Mesothelial cell of epicardium (in vitro differentiated cells): ENCODE measurements around the gene DST. TPM values are rescaled to one million over a fixed set of nuclear protein-coding genes. Genes with fewer than 3 reads are reported as not detected.
A peak's percentile ranks its signal among the peaks of the same experiment; 100 is the strongest.

Experiments used
- DNase-seq, 2 experiments: peaks; one replicate each; pipeline ENCODE4 v3.0.0; 2021; ENCODE audit warnings: low spot score in 2 of 2; ENCODE audit not compliant: unreplicated experiment in 2 of 2
- H3K27ac Mint-ChIP-seq: 2 replicates; pipeline ENCODE4 v1.8.0; 2021; ENCODE audit warnings: mixed read lengths
- H3K27me3 Mint-ChIP-seq: 2 replicates; pipeline ENCODE4 v1.8.0; 2021; ENCODE audit warnings: low read depth, mixed read lengths
- H3K36me3 Mint-ChIP-seq: 2 replicates; pipeline ENCODE4 v1.8.0; 2021; ENCODE audit warnings: mixed read lengths
- H3K4me1 Mint-ChIP-seq: 2 replicates; pipeline ENCODE4 v1.8.0; 2021; ENCODE audit warnings: mixed read lengths
- H3K4me3 Mint-ChIP-seq: 2 replicates; pipeline ENCODE4 v1.8.0; 2021; ENCODE audit warnings: mild to moderate bottlenecking, moderate library complexity, mixed read lengths
- H3K9me3 Mint-ChIP-seq: 2 replicates; pipeline ENCODE4 v1.8.0; 2021; ENCODE audit warnings: mixed read lengths
- CTCF ChIP-seq: fragments of 200-600 bp; sonication (generic); IDR thresholded peaks from one replicate; pipeline ENCODE4 v1.5.0; 2021; ENCODE audit warnings: antibody characterized with exemption; ENCODE audit not compliant: unreplicated experiment
- total RNA-seq: library from RNA; stranded (reverse); gene quantifications from 3 replicates; pipeline ENCODE4 v1.2.1, GENCODE V29; 2021

DST gene
- total RNA-seq, 1 donor from 2014 or later: 306 TPM

- no peak for TF ChIP-seq CTCF
- Mint-ChIP-seq H3K9me3 (no peaks in the 10 kb centered on the region), H3K27me3 (no peaks in the 10 kb centered on the region), H3K27ac (peak overlapping the region; percentile 37), H3K4me3 (no peak overlapping the region), H3K36me3 (peaks cover 17% of the 10 kb centered on the region), H3K4me1 (peaks cover 70% of the 10 kb centered on the region)
- DNase-seq: no peak
Measured at GRCh38 chr6:56535626-56536025, 107.1 kb downstream of the DST start.

DNA sequence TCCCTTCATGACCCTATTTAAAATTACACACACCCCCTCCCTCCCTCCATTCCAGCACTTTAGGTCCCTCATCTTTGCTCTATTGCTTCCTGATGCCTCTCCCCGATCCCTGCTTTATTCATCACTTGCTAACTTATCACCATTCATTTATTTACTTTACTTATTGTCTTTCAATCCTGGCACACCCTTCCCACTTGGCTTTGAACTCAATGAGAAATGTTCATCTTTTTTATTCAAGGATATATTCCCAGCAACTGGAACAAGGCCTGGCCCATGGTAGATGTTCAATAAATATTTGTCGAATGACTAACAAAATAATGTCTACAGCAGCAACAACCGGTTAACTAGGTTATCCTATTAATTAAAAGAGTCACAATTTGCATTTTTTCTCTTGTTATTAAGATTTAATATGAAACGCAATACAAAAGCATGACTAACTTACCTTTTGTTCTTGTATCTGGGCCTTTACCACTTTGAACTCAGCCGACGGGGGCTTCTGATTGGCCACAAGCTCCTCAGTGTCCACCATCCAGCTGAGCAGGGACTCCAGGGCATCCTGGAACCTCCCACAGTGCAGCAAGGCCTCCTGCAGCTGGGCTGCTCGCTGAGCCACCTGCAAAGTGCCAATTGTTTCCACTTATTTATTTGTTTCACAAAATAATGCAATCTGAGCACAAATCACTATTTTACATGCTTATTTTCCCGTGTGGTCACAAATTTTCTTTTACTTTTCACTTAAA, 107.8 kb downstream of the DST start:
- no peak for DNase-seq
- Mint-ChIP-seq H3K27ac (peak overlapping the region; percentile 37), H3K9me3 (no peaks in the 10 kb centered on the region), H3K27me3 (no peaks in the 10 kb centered on the region), H3K4me1 (peaks cover 72% of the 10 kb centered on the region), H3K4me3 (no peak overlapping the region), H3K36me3 (peaks cover 19% of the 10 kb centered on the region)
- TF ChIP-seq CTCF: no peak

DNA sequence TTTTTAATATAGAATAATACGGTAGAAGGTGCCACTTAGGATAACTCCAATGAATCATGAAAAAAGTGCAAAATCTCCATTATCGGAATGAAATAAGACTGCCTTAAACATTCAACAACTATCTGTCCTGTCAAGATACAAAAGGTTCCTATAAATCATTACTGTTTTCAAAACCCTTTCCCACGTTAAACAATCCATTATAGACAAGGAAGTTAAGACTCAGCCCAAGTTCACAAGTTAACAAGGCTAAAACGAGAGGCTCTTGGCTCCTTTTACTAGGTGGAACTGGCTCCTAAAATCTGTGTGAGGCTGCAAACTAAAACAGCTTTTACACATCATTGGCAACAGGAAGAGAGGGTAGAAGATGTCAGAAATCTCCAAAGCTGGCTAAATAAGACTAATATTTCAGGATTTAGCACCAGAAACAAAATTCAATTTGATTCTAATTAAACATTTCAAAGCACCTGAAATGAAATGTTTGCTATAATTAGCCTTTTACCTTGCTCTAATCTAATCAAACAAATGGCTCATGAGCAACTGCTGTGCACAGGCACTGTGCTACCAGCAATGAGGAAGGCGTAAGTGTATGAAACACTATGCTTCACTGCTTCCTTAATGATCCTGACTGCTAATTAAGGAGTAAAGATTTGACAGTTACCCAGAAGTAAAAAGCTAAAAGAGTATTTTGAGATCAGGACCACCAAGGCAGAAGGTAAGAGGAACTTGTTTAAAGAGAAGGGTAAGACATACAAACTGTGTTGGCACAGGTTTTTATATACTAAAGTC, 109.7 kb downstream of the DST start:
- Mint-ChIP-seq H3K27me3 (no peaks in the 10 kb centered on the region), H3K4me3 (no peak overlapping the region), H3K9me3 (no peaks in the 10 kb centered on the region), H3K27ac (peak overlapping the region; percentile 83), H3K36me3 (peaks cover 32% of the 10 kb centered on the region), H3K4me1 (peaks cover 69% of the 10 kb centered on the region)
- no peak for DNase-seq
- no peak for TF ChIP-seq CTCF

- peaks cover 72% of the 10 kb centered on the region for H3K4me1 Mint-ChIP-seq
- H3K9me3 Mint-ChIP-seq: no peaks in the 10 kb centered on the region
- no peak overlapping the region for H3K4me3 Mint-ChIP-seq
- H3K36me3 Mint-ChIP-seq: peaks cover 33% of the 10 kb centered on the region
- DNase-seq: no peak
- H3K27ac Mint-ChIP-seq: peak overlapping the region; percentile 82
- no peaks in the 10 kb centered on the region for H3K27me3 Mint-ChIP-seq
- TF ChIP-seq CTCF: no peak
Measured at GRCh38 chr6:56531839-56532595, 110.7 kb downstream of the DST start.

DNA sequence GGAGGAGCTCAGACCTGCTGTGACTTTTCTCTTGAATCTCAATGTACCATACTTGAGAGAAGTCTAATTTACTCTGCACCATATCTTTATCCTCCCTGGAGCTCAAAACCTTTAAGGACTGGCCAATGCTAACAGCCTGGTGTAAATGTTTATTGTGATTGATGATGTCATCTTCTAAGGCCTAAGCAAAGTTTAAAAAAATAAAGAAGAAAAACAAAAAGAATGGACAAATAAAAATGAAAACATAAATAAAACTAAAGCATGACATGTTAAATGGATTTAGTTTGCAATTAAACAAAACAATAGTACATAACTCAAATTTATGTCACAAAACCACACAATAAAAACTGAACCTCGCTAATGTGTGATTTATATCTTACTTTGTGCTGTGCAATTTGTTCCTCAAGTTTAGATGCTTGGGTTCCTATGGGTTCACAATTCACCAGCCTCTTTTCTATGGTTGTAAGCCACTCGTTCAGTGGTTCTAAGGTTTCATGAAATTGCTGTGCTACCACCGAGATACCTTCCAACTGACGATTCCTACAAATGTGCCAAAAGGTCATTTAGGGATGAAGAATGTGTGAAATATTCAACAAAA, 113.0 kb downstream of the DST start:
- Mint-ChIP-seq H3K36me3 (peaks cover 32% of the 10 kb centered on the region), H3K4me1 (peaks cover 76% of the 10 kb centered on the region), H3K27me3 (no peaks in the 10 kb centered on the region), H3K4me3 (no peak overlapping the region), H3K27ac (peak overlapping the region; percentile 65), H3K9me3 (no peaks in the 10 kb centered on the region)
- TF ChIP-seq CTCF: no peak
- no peak for DNase-seq
